Measurements from ENCODE around the gene GAL3ST2. TPM values are rescaled to one million over a fixed set of nuclear protein-coding genes. Genes with fewer than 3 reads are reported as not detected.

Gene GAL3ST2
- total RNA-seq, 2 donors from 2014 or later = not detected

DNA sequence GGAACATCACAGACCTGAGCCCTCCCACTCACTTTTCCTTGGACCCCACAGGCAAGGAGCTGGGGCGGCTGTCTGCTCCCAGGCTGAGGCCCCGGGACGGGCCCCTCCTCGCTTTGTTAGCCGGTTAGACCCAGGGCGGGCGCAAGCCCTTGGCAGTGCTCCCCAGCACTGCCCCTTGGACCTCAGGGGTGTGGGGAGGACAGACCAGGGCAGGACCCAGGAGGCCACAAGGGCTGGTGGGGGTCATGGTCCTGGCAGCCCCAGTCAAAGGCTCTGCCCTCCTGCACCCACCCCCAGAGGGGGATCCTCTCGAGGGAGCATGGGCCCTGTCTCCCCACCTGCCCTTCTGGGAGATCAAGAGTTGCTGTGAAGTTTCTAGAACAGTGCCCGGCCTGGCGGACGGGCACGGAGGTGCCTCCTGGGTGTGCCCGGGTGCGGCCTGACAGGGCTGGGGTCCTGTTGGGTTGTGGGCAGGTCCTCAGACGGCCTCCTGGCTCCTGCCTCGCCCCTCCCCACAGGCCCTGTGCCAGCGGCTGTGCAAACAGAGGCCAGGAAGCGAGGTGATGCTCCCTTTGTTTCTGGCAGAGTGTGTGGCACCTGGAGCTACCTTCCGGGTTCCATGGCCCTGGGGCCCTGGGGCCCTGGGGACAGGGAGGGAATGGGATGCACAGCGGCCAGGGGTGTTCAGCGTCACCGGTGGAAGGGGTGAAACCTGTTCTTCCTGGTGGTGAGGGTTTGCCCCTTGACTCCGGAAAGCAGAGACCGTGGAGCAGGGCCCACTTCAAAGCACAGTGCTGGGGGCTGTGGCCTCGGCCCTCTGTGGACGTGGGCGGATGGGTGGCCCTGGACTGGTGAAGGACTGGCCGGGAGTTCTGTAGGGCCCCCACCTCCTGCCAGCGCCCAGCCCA is 2.9 kb upstream of the GAL3ST2 start:
- Histone ChIP-seq H3K4me1 (no peaks in the 10 kb centered on the region), H3K9me3 (no peaks in the 10 kb centered on the region), H3K4me3 (no peak overlapping the region), H3K36me3 (replicated peaks in 1 of 2; ENCODE audit: insufficient read depth in 1 of 2, low read depth in 2 of 2) (no peaks in the 10 kb centered on the region), H3K27me3 (peaks cover 0 to 5% of the 10 kb centered on the region in 2 donors), H3K27ac (no peak overlapping the region)
- intact Hi-C loops (cut with DNase I) = no loop called here
- TF ChIP-seq, protein P1, sequence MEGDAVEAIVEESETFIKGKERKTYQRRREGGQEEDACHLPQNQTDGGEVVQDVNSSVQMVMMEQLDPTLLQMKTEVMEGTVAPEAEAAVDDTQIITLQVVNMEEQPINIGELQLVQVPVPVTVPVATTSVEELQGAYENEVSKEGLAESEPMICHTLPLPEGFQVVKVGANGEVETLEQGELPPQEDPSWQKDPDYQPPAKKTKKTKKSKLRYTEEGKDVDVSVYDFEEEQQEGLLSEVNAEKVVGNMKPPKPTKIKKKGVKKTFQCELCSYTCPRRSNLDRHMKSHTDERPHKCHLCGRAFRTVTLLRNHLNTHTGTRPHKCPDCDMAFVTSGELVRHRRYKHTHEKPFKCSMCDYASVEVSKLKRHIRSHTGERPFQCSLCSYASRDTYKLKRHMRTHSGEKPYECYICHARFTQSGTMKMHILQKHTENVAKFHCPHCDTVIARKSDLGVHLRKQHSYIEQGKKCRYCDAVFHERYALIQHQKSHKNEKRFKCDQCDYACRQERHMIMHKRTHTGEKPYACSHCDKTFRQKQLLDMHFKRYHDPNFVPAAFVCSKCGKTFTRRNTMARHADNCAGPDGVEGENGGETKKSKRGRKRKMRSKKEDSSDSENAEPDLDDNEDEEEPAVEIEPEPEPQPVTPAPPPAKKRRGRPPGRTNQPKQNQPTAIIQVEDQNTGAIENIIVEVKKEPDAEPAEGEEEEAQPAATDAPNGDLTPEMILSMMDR (IDR thresholded peaks at IDR 0.05) = no peak
- no peak for TF ChIP-seq POLR2A (IDR thresholded peaks at IDR 0.05)
- 27 to 56% methylated on average over 6 to 29 of the region's 29 CpGs for WGBS, 2 donors
- no peak for ATAC-seq
- DNase-seq = peak in 1 of 4 donors; percentile 8

DNA sequence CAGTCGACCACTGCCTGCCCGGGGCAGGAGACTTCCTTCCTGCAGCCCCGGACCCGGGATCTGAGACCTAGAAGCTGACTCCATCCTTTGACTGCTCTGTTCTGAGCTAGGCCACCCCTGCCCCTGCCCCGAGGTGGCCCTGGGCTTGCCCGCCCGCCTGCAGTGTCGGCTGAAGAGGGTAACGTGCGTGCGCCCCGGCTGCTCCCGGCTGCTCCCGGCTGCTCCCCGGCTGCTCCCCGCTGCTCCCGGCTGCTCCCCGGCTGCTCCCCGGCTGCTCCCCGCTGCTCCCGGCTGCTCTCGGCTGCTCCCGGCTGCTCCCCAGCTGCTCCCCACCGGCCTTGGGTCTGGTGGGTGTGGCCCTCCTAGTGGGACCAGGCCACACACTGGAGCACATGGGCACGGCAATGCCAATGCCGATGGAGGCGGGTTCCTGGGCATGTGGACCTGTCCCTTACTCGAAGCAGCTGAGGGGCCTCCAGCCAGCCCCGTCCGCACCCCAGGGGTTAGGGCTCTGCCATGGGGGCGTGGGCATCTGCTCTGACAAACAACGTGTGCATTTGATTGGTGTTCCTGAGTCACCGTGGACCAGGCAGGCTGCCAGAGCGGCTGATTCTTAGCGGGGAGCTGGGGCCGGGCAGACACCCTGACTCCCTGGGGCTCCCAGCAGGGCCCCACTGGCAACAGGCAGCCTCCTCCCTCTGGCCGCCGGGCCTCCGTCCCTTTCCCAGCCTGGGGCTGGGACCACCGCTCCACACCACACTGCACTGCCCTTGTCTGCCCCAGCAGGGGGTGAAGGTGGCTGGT is 2.0 kb upstream of the GAL3ST2 start:
- H3K4me3 ChIP-seq = no peak overlapping the region
- WGBS, 2 donors = 54 to 68% methylated on average over 12 to 35 of the region's 40 CpGs
- no peaks in the 10 kb centered on the region for H3K36me3 ChIP-seq (replicated peaks in 1 of 2; ENCODE audit: insufficient read depth in 1 of 2, low read depth in 2 of 2)
- no peaks in the 10 kb centered on the region for H3K9me3 ChIP-seq
- intact Hi-C loops (cut with DNase I) = no loop called here
- H3K4me1 ChIP-seq = no peaks in the 10 kb centered on the region
- no peak for TF ChIP-seq POLR2A (IDR thresholded peaks at IDR 0.05)
- TF ChIP-seq, protein P1 (IDR thresholded peaks at IDR 0.05) = no peak
- no peak for ATAC-seq
- H3K27me3 ChIP-seq = peaks cover 0 to 5% of the 10 kb centered on the region in 2 donors
- peak in 1 of 4 donors; percentile 11 for DNase-seq
- H3K27ac ChIP-seq = no peak overlapping the region

DNA sequence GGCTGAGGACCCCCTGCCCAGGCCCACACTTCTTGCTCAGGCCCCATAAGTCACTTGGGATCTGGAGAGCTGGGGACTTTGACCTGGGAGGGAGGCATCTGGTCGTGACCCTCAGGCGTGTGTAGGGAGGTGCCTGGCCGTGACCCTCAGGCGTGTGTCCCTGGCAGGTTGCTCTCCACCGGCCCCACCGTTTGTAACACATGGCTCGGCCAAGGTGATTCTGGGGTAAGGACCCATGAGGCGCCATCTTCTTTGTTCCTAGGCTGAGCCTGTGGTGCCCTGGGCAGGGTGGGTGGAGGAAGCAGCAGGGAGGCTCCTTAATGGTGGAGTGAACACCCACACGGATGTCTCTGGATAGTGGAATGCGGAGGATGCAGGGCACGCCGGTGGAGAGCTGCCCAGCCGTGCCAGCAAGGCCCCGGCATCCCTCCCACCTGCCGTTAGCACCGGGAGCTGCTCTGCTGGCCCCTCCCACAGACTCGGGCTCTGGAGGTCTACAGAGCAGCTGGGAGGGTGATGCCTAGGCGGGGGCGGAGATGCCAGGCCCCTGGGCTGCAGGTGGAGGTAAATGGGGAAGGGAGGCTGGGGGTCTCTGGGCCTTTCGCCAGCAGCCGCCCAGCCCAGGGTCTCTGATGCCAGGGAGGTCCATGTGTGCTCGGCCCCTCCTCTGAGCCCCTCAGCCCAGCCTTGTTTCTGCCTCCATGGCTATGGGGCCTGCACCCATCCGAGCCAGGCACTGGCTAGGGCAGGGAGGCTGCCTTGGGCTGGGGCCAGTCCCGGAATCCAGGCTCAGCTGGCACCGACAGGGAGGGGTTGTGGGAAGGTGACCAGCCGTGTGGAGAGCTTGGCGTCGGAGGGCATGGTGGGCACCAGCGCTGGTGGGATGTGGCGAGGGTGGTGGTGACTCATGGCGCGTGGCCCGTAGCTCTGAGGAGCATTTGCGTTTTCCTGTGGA is 1.1 kb upstream of the GAL3ST2 start:
- Histone ChIP-seq H3K27ac (no peak overlapping the region), H3K27me3 (peaks cover 0 to 5% of the 10 kb centered on the region in 2 donors), H3K4me3 (no peak overlapping the region), H3K9me3 (no peaks in the 10 kb centered on the region), H3K4me1 (no peaks in the 10 kb centered on the region), H3K36me3 (replicated peaks in 1 of 2; ENCODE audit: insufficient read depth in 1 of 2, low read depth in 2 of 2) (no peaks in the 10 kb centered on the region)
- intact Hi-C loops (cut with DNase I) = no loop called here
- ATAC-seq (no peak), DNase-seq (peak in 1 of 4 donors; percentile 8)
- WGBS, 2 donors = 62 to 68% methylated on average over 25 to 34 of the region's 34 CpGs
- no peak for TF ChIP-seq POLR2A (IDR thresholded peaks at IDR 0.05)
- TF ChIP-seq, protein P1 (IDR thresholded peaks at IDR 0.05) = no peak

DNA sequence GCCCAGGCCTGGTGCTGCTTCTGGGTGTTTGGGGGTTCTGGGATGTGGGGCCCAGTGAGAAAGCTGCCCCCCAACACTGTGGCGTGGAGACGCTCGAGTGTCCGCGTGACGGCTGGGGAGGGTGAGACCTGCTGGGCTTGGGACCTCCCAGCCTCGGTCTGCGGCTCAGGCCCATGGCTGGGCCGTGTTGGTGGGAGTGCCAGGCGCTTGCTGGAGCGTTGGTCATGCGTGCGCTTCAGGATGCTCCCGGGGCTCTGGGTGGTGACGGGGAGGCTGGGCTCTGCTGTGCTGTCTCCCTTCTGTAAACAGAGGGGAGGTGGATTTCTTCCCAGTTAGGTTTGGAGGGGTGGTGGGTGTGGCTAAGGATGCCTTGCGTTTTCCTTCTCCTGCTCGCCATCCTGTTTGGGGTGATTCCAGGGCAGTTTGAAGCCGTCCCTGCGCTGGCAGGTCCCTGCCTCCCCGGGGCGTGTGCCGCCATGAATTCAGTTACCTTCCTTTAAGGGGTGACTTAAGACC is 606 bp downstream of the GAL3ST2 start:
- H3K27ac ChIP-seq = no peak overlapping the region
- TF ChIP-seq, protein P1 (IDR thresholded peaks at IDR 0.05) = no peak
- TF ChIP-seq POLR2A (IDR thresholded peaks at IDR 0.05) = no peak
- DNase-seq (no peak), ATAC-seq (no peak)
- no peaks in the 10 kb centered on the region for H3K9me3 ChIP-seq
- no peaks in the 10 kb centered on the region for H3K4me1 ChIP-seq
- peaks cover 0 to 5% of the 10 kb centered on the region in 2 donors for H3K27me3 ChIP-seq
- no peak overlapping the region for H3K4me3 ChIP-seq
- 76 to 78% methylated on average over 8 to 22 of the region's 22 CpGs for WGBS, 2 donors
- intact Hi-C loops (cut with DNase I) = no loop called here
- H3K36me3 ChIP-seq (replicated peaks in 1 of 2; ENCODE audit: insufficient read depth in 1 of 2, low read depth in 2 of 2) = no peaks in the 10 kb centered on the region

All from body of pancreas (tissue), 4 donors.